Measurements from ENCODE around the gene PICK1. TPM values are rescaled to one million over a fixed set of nuclear protein-coding genes. Genes with fewer than 3 reads are reported as not detected.

The PICK1 gene
- total RNA-seq, 6 donors from 2014 or later = 31.6 to 189 (median 50.3) TPM

GRCh38 chr22:38124236-38124974 is 67.2 kb downstream of the PICK1 start:
- no peaks in the 10 kb centered on the region for H3K27me3 ChIP-seq
- ATAC-seq (ENCODE audit: low FRiP score in 2 of 2) = no peak
- 87 to 92% methylated on average over 19 to 21 of the region's 21 CpGs for WGBS, 2 donors
- H3K9me3 ChIP-seq = no peaks in the 10 kb centered on the region
- no peak overlapping the region for H3K27ac ChIP-seq
- H3K4me3 ChIP-seq = no peak overlapping the region
- peaks cover 0 to 17% (median 8%) of the 10 kb centered on the region in 4 donors for H3K36me3 ChIP-seq
- H3K4me1 ChIP-seq = no peaks in the 10 kb centered on the region
- TF ChIP-seq CTCF (IDR thresholded peaks at IDR 0.05) (no peak), POLR2AphosphoS5 (IDR thresholded peaks at IDR 0.05) (no peak), EP300 (IDR thresholded peaks at IDR 0.05) (no peak), POLR2A (IDR thresholded peaks at IDR 0.05) (no peak)
- DNase-seq = peak in 1 of 2 donors; percentile 36

- Histone ChIP-seq H3K4me3 (no peak overlapping the region), H3K36me3 (peaks cover 0 to 17% (median 8%) of the 10 kb centered on the region in 4 donors), H3K4me1 (no peaks in the 10 kb centered on the region), H3K27me3 (no peaks in the 10 kb centered on the region), H3K27ac (no peak overlapping the region), H3K9me3 (no peaks in the 10 kb centered on the region)
- ATAC-seq (ENCODE audit: low FRiP score in 2 of 2) (no peak), DNase-seq (peak in 1 of 2 donors; percentile 54)
- WGBS, 2 donors = 94 to 95% methylated on average over 13 to 14 of the region's 14 CpGs
- TF ChIP-seq POLR2AphosphoS5 (IDR thresholded peaks at IDR 0.05) (no peak), EP300 (IDR thresholded peaks at IDR 0.05) (no peak), CTCF (IDR thresholded peaks at IDR 0.05) (no peak), POLR2A (IDR thresholded peaks at IDR 0.05) (no peak)
Observed at GRCh38 chr22:38125038-38125610, 67.9 kb downstream of the PICK1 start.

Other genes with a start within 250 kb of the PICK1 start
- gene GCAT, start 249.5 kb upstream of the PICK1 start, total RNA-seq = 10 to 100 TPM in 2 of 6 donors, 1 to 10 TPM in 4; 2.7 to 16.7 (median 7.5) TPM
- not detected for gene GALR3, start 234.0 kb upstream of the PICK1 start, total RNA-seq
- 10 to 100 TPM; 22.4 to 49.2 (median 38.2) TPM for gene ANKRD54, start 213.1 kb upstream of the PICK1 start, total RNA-seq
- gene EIF3L, start 208.0 kb upstream of the PICK1 start, total RNA-seq = 100 to 1,000 TPM; 130 to 418 (median 248) TPM
- gene MICALL1, start 151.1 kb upstream of the PICK1 start, total RNA-seq = 10 to 100 TPM; 24.3 to 47.1 (median 37.3) TPM
- gene C22orf23, start 103.8 kb upstream of the PICK1 start, total RNA-seq = 1 to 10 TPM in 3 of 6 donors, under 1 TPM in 2, not detected in 1; 0.46 to 7.2 (median 1.2) TPM
- 100 to 1,000 TPM in 2 of 6 donors, 10 to 100 TPM in 4; 48.9 to 152 (median 71.7) TPM for gene POLR2F, start 103.7 kb upstream of the PICK1 start, total RNA-seq
- under 1 TPM in 1 of 6 donors, not detected in 5; 0.15 TPM for gene SOX10, start 72.8 kb upstream of the PICK1 start, total RNA-seq
- 1 to 10 TPM in 1 of 6 donors, under 1 TPM in 3, not detected in 2; 0.26 to 6.3 (median 0.73) TPM for gene SLC16A8, start 26.8 kb downstream of the PICK1 start, total RNA-seq
- gene BAIAP2L2, start 53.3 kb downstream of the PICK1 start, total RNA-seq = 1 to 10 TPM in 1 of 6 donors, under 1 TPM in 2, not detected in 3; 0.94 to 6.3 (median 0.98) TPM
- gene PLA2G6, start 124.4 kb downstream of the PICK1 start, total RNA-seq = 100 to 1,000 TPM in 1 of 6 donors, 10 to 100 TPM in 5; 21.1 to 295 (median 47.5) TPM
- gene MAFF, start 144.6 kb downstream of the PICK1 start, total RNA-seq = 10 to 100 TPM; 25.1 to 75.7 (median 44.5) TPM
- 100 to 1,000 TPM in 1 of 6 donors, 10 to 100 TPM in 5; 47.5 to 141 (median 72.1) TPM for gene TMEM184B, start 215.6 kb downstream of the PICK1 start, total RNA-seq